GM23338 (cell line): Measurements from ENCODE around the gene ALDH1A2. TPM values are rescaled to one million over a fixed set of nuclear protein-coding genes. Genes with fewer than 3 reads are reported as not detected.

Experiments used
- ATAC-seq: fragments of 200-7000 bp; cut with Tn5 transposase; 3 replicates; pipeline ENCODE4 v1.9.1; 2020
- DNase-seq: peaks from one replicate; pipeline ENCODE4 v3.0.0-alpha.2; 2015; ENCODE audit warnings: low spot score
- H2AFZ ChIP-seq: fragments of 200-600 bp; sonication (generic); 2 replicates; pipeline ENCODE4 v1.8.0; 2016; ENCODE audit warnings: antibody characterized with exemption, mild to moderate bottlenecking, moderate library complexity
- H3F3A ChIP-seq: fragments of 200-600 bp; sonication (generic); replicated peaks from 2 replicates; pipeline ENCODE4 v1.8.0; 2017; ENCODE audit warnings: antibody characterized with exemption, mixed run types, low read depth
- H3K27ac ChIP-seq: fragments of 200-600 bp; sonication (generic); 2 replicates; pipeline ENCODE4 v1.6.1; 2016; ENCODE audit warnings: low read depth
- H3K27me3 ChIP-seq: fragments of 200-600 bp; sonication (generic); 2 replicates; pipeline ENCODE4 v1.8.0; 2016; ENCODE audit warnings: mild to moderate bottlenecking, mixed run types, moderate library complexity; ENCODE audit not compliant: insufficient read depth
- H3K36me3 ChIP-seq: fragments of 200-600 bp; sonication (generic); 2 replicates; pipeline ENCODE4 v1.8.0; 2016; ENCODE audit warnings: mild to moderate bottlenecking; ENCODE audit not compliant: insufficient read depth
- H3K4me1 ChIP-seq: fragments of 200-600 bp; sonication (generic); 2 replicates; pipeline ENCODE4 v1.8.0; 2016; ENCODE audit warnings: mild to moderate bottlenecking, moderate library complexity; ENCODE audit not compliant: insufficient read depth
- H3K4me2 ChIP-seq: fragments of 200-600 bp; sonication (generic); 2 replicates; pipeline ENCODE4 v1.7.1; 2017; ENCODE audit warnings: mixed run types
- H3K4me3 ChIP-seq: fragments of 200-600 bp; sonication (generic); 2 replicates; pipeline ENCODE4 v1.6.1; 2016; ENCODE audit warnings: mixed run types
- H3K79me2 ChIP-seq: fragments of 200-600 bp; sonication (generic); replicated peaks from 2 replicates; pipeline ENCODE4 v1.8.0; 2017; ENCODE audit warnings: mild to moderate bottlenecking; ENCODE audit not compliant: insufficient read depth
- H3K9me2 ChIP-seq: fragments of 200-600 bp; sonication (generic); 2 replicates; pipeline ENCODE4 v1.8.0; 2017; ENCODE audit not compliant: insufficient read depth
- H4K20me1 ChIP-seq: fragments of 200-600 bp; sonication (generic); replicated peaks from 2 replicates; pipeline ENCODE4 v1.8.0; 2017; ENCODE audit warnings: mild to moderate bottlenecking; ENCODE audit not compliant: insufficient read depth
- H3K27ac Mint-ChIP-seq: 2 replicates; pipeline ENCODE4 v1.8.0; 2020; ENCODE audit warnings: inconsistent platforms, mild to moderate bottlenecking, moderate library complexity, mixed read lengths
- H3K27me3 Mint-ChIP-seq: 3 replicates; pipeline ENCODE4 v1.8.0; 2022; ENCODE audit warnings: low read depth, mild to moderate bottlenecking, moderate library complexity, mixed read lengths, inconsistent platforms; ENCODE audit not compliant: insufficient read depth, poor library complexity
- H3K36me3 Mint-ChIP-seq: 3 replicates; pipeline ENCODE4 v1.8.0; 2021; ENCODE audit warnings: low read depth, mild to moderate bottlenecking, inconsistent platforms, moderate library complexity, mixed read lengths
- H3K4me1 Mint-ChIP-seq: 3 replicates; pipeline ENCODE4 v1.8.0; 2020; ENCODE audit warnings: mild to moderate bottlenecking, inconsistent platforms, mixed read lengths
- H3K4me3 Mint-ChIP-seq: 3 replicates; pipeline ENCODE4 v1.8.0; 2021; ENCODE audit warnings: moderate library complexity, mild to moderate bottlenecking, inconsistent platforms, mixed read lengths
- H3K9me3 Mint-ChIP-seq: 3 replicates; pipeline ENCODE4 v1.8.0; 2020; ENCODE audit warnings: moderate library complexity, mild to moderate bottlenecking, inconsistent platforms, mixed read lengths
- CREB1 ChIP-seq: fragments of 250-450 bp; sonication (Bioruptor Pico); IDR thresholded peaks from 2 replicates; pipeline ENCODE4 v1.5.0; 2020; ENCODE audit warnings: low read depth, mild to moderate bottlenecking, moderate library complexity
- ETS1 ChIP-seq: IDR thresholded peaks from 2 replicates; pipeline ENCODE4 v1.6.1; 2016; ENCODE audit warnings: antibody characterized with exemption
- EZH2 ChIP-seq: fragments of 200-600 bp; sonication (generic); IDR thresholded peaks from one replicate; pipeline ENCODE4 v1.8.0; 2017; ENCODE audit warnings: antibody characterized with exemption, mild to moderate bottlenecking, low read depth; ENCODE audit not compliant: unreplicated experiment
- EZH2phosphoT487 ChIP-seq: fragments of 200-600 bp; sonication (generic); IDR thresholded peaks from one replicate; pipeline ENCODE4 v1.8.1; 2018; ENCODE audit warnings: antibody characterized with exemption; ENCODE audit not compliant: unreplicated experiment
- JUNB ChIP-seq: IDR thresholded peaks from one replicate; pipeline ENCODE4 v1.6.1; 2016; ENCODE audit warnings: antibody characterized with exemption; ENCODE audit not compliant: unreplicated experiment
- NANOG ChIP-seq: IDR thresholded peaks from 2 replicates; pipeline ENCODE4 v1.6.1; 2016; ENCODE audit warnings: antibody characterized with exemption, borderline replicate concordance
- POLR2AphosphoS5 ChIP-seq: IDR thresholded peaks from 2 replicates; pipeline ENCODE4 v1.6.1; 2016; ENCODE audit warnings: antibody characterized with exemption, low read depth
- STAT1 ChIP-seq: IDR thresholded peaks from one replicate; pipeline ENCODE4 v1.6.1; 2016; ENCODE audit warnings: antibody characterized with exemption; ENCODE audit not compliant: unreplicated experiment
- ZNF462 ChIP-seq: fragments of 250-450 bp; sonication (Bioruptor Pico); IDR thresholded peaks from 2 replicates; pipeline ENCODE4 v1.5.0; 2020; ENCODE audit warnings: mild to moderate bottlenecking, moderate library complexity
- polyA plus RNA-seq: library from polyadenylated mRNA; unstranded; fragments of >200 nt; fragmentation: Nextera tagmentation; extraction: Ambion mirVana; gene quantifications from 2 replicates; pipeline ENCODE4 v1.2.1, GENCODE V29; 2016
- total RNA-seq: library from RNA; depleted of rRNA; stranded (reverse); fragments of >200 nt; shearing (Covaris generic); gene quantifications from 2 replicates; pipeline ENCODE4 v1.2.3, GENCODE V29; 2014
- TF ChIP-seq, protein P1 (sequence below): IDR thresholded peaks from one replicate; pipeline ENCODE4 v1.6.1; 2018; ENCODE audit warnings: antibody characterized with exemption; ENCODE audit not compliant: unreplicated experiment

Gene ALDH1A2
- total and polyA plus RNA-seq, 2 experiments from 2014 or later = 0.80 TPM; not detected in 1

DNA sequence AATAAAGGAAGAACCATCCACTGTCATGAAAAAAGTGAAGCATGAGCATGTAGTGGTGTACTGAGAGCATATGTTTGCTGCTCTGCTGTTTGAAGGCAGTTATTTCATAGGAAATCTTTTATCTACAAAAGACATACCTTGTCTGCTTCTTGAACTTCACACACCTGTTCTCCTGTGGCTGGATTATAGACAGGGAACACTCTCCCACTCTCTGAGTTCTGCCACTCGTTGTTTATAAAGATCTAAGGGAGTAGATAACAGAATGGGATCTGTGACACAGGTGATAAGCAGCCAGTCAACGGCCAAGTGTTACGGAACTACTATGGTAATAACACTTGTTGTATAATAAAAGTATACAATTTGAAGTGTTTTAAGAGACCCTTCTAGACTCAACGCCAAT is 51.5 kb downstream of the ALDH1A2 start:
- H2AFZ ChIP-seq = no peak overlapping the region
- Mint-ChIP-seq H3K27me3 (no peaks in the 10 kb centered on the region), H3K4me3 (no peak overlapping the region), H3K27ac (no peak overlapping the region), H3K4me1 (peaks cover 17% of the 10 kb centered on the region; the same call in 2 of the 3 replicates), H3K9me3 (no peaks in the 10 kb centered on the region), H3K36me3 (no peaks in the 10 kb centered on the region)
- no peaks in the 10 kb centered on the region for H3K36me3 ChIP-seq
- H3K27me3 ChIP-seq = no peaks in the 10 kb centered on the region
- no peak for ATAC-seq
- no peak overlapping the region for H3K4me2 ChIP-seq
- no peak overlapping the region for H3K27ac ChIP-seq
- DNase-seq = no peak
- no peaks in the 10 kb centered on the region for H3F3A ChIP-seq
- peaks cover 15% of the 10 kb centered on the region; the same call in 1 of the 2 replicates for H3K4me1 ChIP-seq
- TF ChIP-seq STAT1 = no peak
- TF ChIP-seq CREB1 = no peak
- TF ChIP-seq EZH2phosphoT487 = no peak
- no peak for TF ChIP-seq NANOG
- no peak for TF ChIP-seq EZH2
- TF ChIP-seq, protein P1, sequence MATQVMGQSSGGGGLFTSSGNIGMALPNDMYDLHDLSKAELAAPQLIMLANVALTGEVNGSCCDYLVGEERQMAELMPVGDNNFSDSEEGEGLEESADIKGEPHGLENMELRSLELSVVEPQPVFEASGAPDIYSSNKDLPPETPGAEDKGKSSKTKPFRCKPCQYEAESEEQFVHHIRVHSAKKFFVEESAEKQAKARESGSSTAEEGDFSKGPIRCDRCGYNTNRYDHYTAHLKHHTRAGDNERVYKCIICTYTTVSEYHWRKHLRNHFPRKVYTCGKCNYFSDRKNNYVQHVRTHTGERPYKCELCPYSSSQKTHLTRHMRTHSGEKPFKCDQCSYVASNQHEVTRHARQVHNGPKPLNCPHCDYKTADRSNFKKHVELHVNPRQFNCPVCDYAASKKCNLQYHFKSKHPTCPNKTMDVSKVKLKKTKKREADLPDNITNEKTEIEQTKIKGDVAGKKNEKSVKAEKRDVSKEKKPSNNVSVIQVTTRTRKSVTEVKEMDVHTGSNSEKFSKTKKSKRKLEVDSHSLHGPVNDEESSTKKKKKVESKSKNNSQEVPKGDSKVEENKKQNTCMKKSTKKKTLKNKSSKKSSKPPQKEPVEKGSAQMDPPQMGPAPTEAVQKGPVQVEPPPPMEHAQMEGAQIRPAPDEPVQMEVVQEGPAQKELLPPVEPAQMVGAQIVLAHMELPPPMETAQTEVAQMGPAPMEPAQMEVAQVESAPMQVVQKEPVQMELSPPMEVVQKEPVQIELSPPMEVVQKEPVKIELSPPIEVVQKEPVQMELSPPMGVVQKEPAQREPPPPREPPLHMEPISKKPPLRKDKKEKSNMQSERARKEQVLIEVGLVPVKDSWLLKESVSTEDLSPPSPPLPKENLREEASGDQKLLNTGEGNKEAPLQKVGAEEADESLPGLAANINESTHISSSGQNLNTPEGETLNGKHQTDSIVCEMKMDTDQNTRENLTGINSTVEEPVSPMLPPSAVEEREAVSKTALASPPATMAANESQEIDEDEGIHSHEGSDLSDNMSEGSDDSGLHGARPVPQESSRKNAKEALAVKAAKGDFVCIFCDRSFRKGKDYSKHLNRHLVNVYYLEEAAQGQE = no peak
- no peak for TF ChIP-seq POLR2AphosphoS5
- TF ChIP-seq ZNF462 (CRISPR knock-in tag) = no peak
- no peak for TF ChIP-seq ETS1
- no peak for TF ChIP-seq JUNB
- no peaks in the 10 kb centered on the region for H3K9me2 ChIP-seq
- H3K79me2 ChIP-seq = no peaks in the 10 kb centered on the region
- H3K4me3 ChIP-seq = no peak overlapping the region
- H4K20me1 ChIP-seq = no peaks in the 10 kb centered on the region
